ENCODE results near the gene KCTD1.

Gene KCTD1

DNA sequence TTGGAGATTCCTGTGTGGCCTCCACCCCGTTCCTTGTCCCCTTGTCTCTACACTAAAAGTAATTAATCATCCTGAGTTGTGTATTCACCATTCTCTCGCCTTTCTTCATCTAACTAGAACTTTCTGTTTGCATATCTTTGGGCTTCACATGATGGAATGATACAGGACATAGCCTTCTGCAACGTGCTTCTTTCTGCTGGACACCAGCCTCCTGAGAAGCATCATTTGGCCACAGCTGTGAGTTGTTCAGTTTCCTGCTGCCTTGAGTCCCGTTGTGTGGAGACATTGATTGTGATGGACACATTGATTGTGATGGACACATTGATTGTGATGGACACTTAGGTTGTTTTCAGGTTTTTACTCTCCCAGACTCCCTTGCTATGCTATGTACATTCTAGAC is 139.3 kb downstream of the KCTD1 start:
- no peak for DNase-seq (ENCODE audit: low read depth in 2 of 2)
- no peak overlapping the region for H3K4me3 ChIP-seq (replicated peaks in 1 of 2; ENCODE audit: low read depth in 2 of 2, low read length in 2 of 2)
- TF ChIP-seq, protein P1, sequence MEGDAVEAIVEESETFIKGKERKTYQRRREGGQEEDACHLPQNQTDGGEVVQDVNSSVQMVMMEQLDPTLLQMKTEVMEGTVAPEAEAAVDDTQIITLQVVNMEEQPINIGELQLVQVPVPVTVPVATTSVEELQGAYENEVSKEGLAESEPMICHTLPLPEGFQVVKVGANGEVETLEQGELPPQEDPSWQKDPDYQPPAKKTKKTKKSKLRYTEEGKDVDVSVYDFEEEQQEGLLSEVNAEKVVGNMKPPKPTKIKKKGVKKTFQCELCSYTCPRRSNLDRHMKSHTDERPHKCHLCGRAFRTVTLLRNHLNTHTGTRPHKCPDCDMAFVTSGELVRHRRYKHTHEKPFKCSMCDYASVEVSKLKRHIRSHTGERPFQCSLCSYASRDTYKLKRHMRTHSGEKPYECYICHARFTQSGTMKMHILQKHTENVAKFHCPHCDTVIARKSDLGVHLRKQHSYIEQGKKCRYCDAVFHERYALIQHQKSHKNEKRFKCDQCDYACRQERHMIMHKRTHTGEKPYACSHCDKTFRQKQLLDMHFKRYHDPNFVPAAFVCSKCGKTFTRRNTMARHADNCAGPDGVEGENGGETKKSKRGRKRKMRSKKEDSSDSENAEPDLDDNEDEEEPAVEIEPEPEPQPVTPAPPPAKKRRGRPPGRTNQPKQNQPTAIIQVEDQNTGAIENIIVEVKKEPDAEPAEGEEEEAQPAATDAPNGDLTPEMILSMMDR (IDR thresholded peaks at IDR 0.05; ENCODE audit: low read depth, low read length), result no peak

DNA sequence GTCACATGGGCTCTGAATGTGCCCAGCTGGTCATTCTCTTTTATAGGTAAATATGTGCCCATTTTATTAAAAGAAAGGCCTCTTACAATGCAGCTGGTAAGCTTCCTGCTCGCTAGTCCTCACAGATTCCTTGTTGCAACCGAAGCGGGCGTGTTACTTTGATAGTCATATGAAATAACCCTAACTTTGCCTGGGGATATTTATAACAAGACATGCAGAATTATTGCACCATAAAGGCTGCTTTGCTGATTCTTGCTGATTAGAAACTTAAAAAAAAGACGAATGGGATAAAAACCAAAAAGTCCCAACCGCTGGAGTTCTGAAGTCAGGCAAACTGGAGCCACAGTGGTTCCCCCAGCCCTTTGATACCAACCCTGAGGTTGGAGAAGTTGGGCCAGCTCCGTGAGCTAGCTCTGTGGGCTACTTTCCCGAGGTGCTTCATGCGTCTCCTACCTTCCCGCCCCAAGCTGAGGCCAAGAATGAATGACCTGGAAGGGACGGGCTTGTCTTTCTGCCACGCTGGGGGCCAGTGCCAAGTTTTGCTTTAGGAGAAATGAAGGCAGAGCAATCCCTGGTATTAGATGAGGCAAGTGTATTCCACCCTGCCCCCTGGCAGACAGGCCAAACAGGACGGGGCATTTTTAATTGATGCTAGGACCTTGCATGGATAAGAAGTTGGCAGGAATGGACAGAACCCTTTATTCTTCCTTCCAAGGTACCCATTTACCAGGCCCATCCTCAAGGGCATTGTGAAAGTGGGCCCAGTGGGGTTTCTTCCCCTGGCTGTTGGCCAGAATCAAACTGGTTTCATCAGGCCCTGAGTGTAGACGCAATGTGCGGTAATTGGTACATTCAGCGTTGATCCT is 140.4 kb downstream of the KCTD1 start:
- DNase-seq (ENCODE audit: low read depth in 2 of 2), result no peak
- TF ChIP-seq, protein P1 (IDR thresholded peaks at IDR 0.05; ENCODE audit: low read depth, low read length), result no peak
- no peak overlapping the region for H3K4me3 ChIP-seq (replicated peaks in 1 of 2; ENCODE audit: low read depth in 2 of 2, low read length in 2 of 2)

DNA sequence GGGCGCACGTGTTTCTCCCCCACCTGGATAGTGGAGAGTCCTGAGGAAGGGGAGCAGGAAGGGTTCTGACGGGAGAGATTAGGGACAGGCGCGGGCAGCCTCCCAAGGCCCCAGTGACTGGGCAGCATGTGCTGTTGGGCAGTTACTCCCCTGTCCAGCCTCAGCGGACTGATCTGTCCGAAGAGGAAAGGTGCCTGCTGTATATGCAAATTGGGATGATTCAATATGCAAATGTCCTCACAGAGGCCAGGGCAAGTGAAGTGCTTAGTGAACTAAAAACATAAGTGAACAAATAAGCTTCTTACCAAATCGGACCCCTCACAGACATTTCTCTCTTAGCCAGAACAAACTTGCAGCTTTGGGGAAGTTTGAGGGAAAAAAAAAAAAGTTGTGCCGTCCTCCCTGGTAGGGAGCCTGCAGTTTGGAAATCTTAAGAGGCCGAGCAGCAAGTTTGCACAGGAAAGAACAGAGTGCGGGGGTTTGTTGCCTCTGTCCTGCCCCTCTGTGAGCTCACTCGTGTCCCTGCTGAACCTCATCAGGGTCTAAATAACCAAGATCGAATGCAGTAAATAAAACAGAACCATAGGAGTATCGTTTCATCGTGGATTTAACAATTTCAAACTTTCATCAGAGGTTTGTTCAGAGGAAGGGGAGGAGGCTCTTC is 141.4 kb downstream of the KCTD1 start:
- H3K4me3 ChIP-seq (replicated peaks in 1 of 2; ENCODE audit: low read depth in 2 of 2, low read length in 2 of 2), result no peak overlapping the region
- no peak for DNase-seq (ENCODE audit: low read depth in 2 of 2)
- TF ChIP-seq, protein P1 (IDR thresholded peaks at IDR 0.05; ENCODE audit: low read depth, low read length), result no peak

DNA sequence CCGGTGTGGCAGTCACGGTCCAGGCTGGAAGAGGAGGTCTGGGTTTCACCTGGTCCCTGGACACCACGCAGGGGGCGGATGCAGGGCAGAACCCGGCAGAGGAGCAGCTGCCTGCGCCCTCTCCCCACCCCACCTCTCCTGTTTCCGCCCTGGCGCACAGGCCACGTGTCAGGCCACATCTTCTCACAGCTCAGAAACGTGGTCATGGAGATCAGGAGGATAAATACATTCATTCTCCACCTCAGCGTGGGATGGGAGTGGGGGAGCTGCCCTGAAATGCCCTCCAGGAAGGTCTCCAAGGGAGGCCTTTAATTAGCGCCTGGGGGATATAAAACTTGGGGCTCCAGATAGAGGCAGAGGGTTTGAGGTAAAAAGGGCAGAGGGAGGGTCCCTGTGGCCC is 142.0 kb downstream of the KCTD1 start:
- H3K4me3 ChIP-seq (replicated peaks in 1 of 2; ENCODE audit: low read depth in 2 of 2, low read length in 2 of 2), result no peak overlapping the region
- TF ChIP-seq, protein P1 (IDR thresholded peaks at IDR 0.05; ENCODE audit: low read depth, low read length), result no peak
- no peak for DNase-seq (ENCODE audit: low read depth in 2 of 2)

DNA sequence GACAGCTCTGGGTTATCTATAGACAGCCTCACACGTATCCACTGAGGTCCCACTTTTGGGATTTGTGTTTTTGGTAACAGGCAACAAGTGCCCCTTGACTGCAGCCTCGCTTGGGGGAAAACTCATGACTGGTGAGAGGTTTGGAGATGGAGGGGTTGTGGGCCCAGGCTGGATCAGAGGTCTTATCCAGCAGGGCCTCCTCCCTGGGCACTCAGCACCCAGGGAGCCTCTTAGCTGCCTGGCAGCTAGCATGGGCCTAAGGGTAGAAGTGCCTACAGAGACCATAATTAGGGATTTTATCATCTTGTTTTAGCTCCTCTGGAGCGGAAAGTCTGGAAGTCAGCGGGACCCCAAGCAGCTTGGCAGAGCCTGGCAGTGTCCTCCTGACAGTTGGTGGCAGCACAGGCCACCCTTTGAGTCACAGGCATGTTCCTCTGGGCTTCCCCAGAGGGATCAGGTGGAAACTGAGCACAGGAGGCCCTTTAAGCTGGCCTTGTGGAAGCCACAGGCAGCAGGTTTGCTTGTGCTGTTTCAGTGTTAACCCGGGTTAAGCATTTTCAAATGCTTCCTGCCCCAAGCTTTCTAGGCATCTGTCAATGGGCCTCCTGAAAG is 143.1 kb downstream of the KCTD1 start:
- TF ChIP-seq, protein P1 (IDR thresholded peaks at IDR 0.05; ENCODE audit: low read depth, low read length), result peak; percentile 46
- DNase-seq (ENCODE audit: low read depth in 2 of 2), result peak; percentile 56 to 64
- no peak overlapping the region for H3K4me3 ChIP-seq (replicated peaks in 1 of 2; ENCODE audit: low read depth in 2 of 2, low read length in 2 of 2)
